B cell (primary cell): ENCODE data around the gene PIAS4. TPM values are rescaled to one million over a fixed set of nuclear protein-coding genes. Genes with fewer than 3 reads are reported as not detected.
A peak's percentile ranks its signal among the peaks of the same experiment; 100 is the strongest.

Source experiments
- ATAC-seq: fragments of 200-7000 bp; cut with Tn5 transposase; one replicate; pipeline ENCODE4 v1.10.0; 2021; ENCODE audit warnings: low read depth, mild to moderate bottlenecking, moderate number of reproducible peaks, moderate library complexity
- CTCF ChIA-PET: fragments of 350-600 bp; sonication (Branson Sonifier 250); formaldehyde crosslinking; loops from one replicate; lab custom pipeline; 2021; ENCODE audit warnings: antibody characterized with exemption, inconsistent platforms; lab: Charles Lee
- POLR2A ChIA-PET: fragments of 350-600 bp; sonication (Branson Sonifier 250); formaldehyde crosslinking; loops from one replicate; lab custom pipeline; 2021; ENCODE audit warnings: antibody characterized with exemption; lab: Charles Lee
- DNase-seq: peaks from one replicate; pipeline ENCODE4 v3.0.0; 2013
- H2AFZ ChIP-seq: 2 replicates; pipeline ENCODE4 v1.6.1; 2012; ENCODE audit warnings: mild to moderate bottlenecking, low read depth, low read length; ENCODE audit not compliant: insufficient read depth, poor library complexity, severe bottlenecking
- H3K27ac ChIP-seq, 2 donors: 1 replicate in 1 of 2; 2 replicates in 1 of 2; pipeline ENCODE4 v1.5.1; 2012 to 2013; ENCODE audit warnings: low read length in 2 of 2, mild to moderate bottlenecking in 2 of 2, moderate library complexity in 1 of 2
- H3K27me3 ChIP-seq, 4 experiments: fragments of 200-600 bp in 1 of 4; sonication (generic) in 1 of 4; replicated peaks in 1 of 4; 1 replicate in 2 of 4; 2 replicates in 2 of 4; pipeline versions ENCODE4 v1.6.1 to v1.7.0; 2013 to 2016; ENCODE audit warnings: low read length in 3 of 4, mild to moderate bottlenecking in 2 of 4, mixed read lengths in 1 of 4, moderate library complexity in 1 of 4; ENCODE audit not compliant: insufficient read depth in 4 of 4, control insufficient read depth in 3 of 4; ENCODE audit errors: control extremely low read depth in 1 of 4
- H3K36me3 ChIP-seq, 2 experiments: replicated peaks in 1 of 2; 1 replicate in 1 of 2; 2 replicates in 1 of 2; pipeline versions ENCODE4 v1.6.1 to v1.7.1; 2013; ENCODE audit warnings: low read length in 1 of 2; ENCODE audit not compliant: insufficient read depth in 2 of 2, control insufficient read depth in 1 of 2; ENCODE audit errors: control extremely low read depth in 1 of 2, extremely low read depth in 1 of 2
- H3K4me1 ChIP-seq, 2 donors: fragments of 200-600 bp in 1 of 2; sonication (generic) in 1 of 2; 1 replicate in 1 of 2; 2 replicates in 1 of 2; pipeline versions ENCODE4 v1.5.1 to v1.6.1; 2013 to 2017; ENCODE audit warnings: low read length in 2 of 2; ENCODE audit not compliant: control insufficient read depth in 2 of 2, insufficient read depth in 2 of 2
- H3K4me2 ChIP-seq: replicated peaks from 2 replicates; pipeline ENCODE3; 2012; ENCODE audit warnings: mild to moderate bottlenecking, low read depth, low read length; ENCODE audit not compliant: poor library complexity, severe bottlenecking
- H3K4me3 ChIP-seq, 5 experiments: fragments of 200-600 bp in 1 of 5; sonication (generic) in 1 of 5; 1 replicate in 3 of 5; 2 replicates in 2 of 5; pipeline versions ENCODE4 v1.5.1 to v1.7.0; 2011 to 2016; ENCODE audit warnings: low read length in 4 of 5, mild to moderate bottlenecking in 4 of 5, low read depth in 2 of 5, control low read depth in 1 of 5, moderate library complexity in 1 of 5; ENCODE audit not compliant: insufficient read depth in 1 of 5; ENCODE audit errors: control extremely low read depth in 1 of 5, extremely low read depth in 1 of 5
- H3K79me2 ChIP-seq: fragments of 200-600 bp; sonication (generic); one replicate; pipeline ENCODE4 v1.6.0; 2016; ENCODE audit warnings: low read length; ENCODE audit not compliant: control insufficient read depth, insufficient read depth
- H3K9ac ChIP-seq: fragments of 200-600 bp; sonication (generic); 2 replicates; pipeline ENCODE4 v1.6.1; 2017; ENCODE audit warnings: mild to moderate bottlenecking, low read length, moderate library complexity
- H3K9me3 ChIP-seq, 3 donors: one replicate each; pipeline versions ENCODE4 v1.6.1 to v1.7.1; 2013; ENCODE audit warnings: low read length in 2 of 3; ENCODE audit not compliant: control insufficient read depth in 2 of 3, insufficient read depth in 1 of 3; ENCODE audit errors: control extremely low read depth in 1 of 3
- H4K20me1 ChIP-seq: 2 replicates; pipeline ENCODE4 v1.6.0; 2012; ENCODE audit warnings: mild to moderate bottlenecking, low read length; ENCODE audit not compliant: insufficient read depth, control insufficient read depth, poor library complexity, severe bottlenecking
- H3K27ac Mint-ChIP-seq: one replicate; pipeline ENCODE4 v1.8.0; 2021; ENCODE audit warnings: mixed read lengths
- H3K27me3 Mint-ChIP-seq: one replicate; pipeline ENCODE4 v1.8.0; 2021; ENCODE audit warnings: mixed read lengths
- H3K4me1 Mint-ChIP-seq: one replicate; pipeline ENCODE4 v1.8.0; 2021; ENCODE audit warnings: mixed read lengths
- H3K4me3 Mint-ChIP-seq: one replicate; pipeline ENCODE4 v1.8.0; 2021; ENCODE audit warnings: mixed read lengths
- H3K9me3 Mint-ChIP-seq: one replicate; pipeline ENCODE4 v1.8.0; 2022; ENCODE audit warnings: mixed read lengths; ENCODE audit not compliant: insufficient read depth
- EZH2 ChIP-seq: IDR thresholded peaks from 2 replicates; pipeline ENCODE4 v1.6.1; 2012; ENCODE audit warnings: borderline replicate concordance, low read depth, mild to moderate bottlenecking, moderate library complexity, low read length; ENCODE audit not compliant: insufficient read depth, poor library complexity, severe bottlenecking
- WGBS: methylation state at CpG from one replicate; pipeline ENCODE4 v1.1.5; 2013; ENCODE audit warnings: missing lambda C conversion rate; ENCODE audit not compliant: insufficient coverage; 5-methylcytosine and 5-hydroxymethylcytosine counted together
- intact Hi-C: fragments of 100-400 bp; cut with micrococcal nuclease; formaldehyde crosslinking; loops from one replicate; pipeline ENCODE4 v1.10.0; 2022
- polyA plus RNA-seq: library from polyadenylated mRNA; depleted of rRNA; stranded (reverse); fragments of >200 nt; gene quantifications from 2 replicates; pipeline ENCODE4 v1.2.3, GENCODE V29; 2012
- total RNA-seq, 2 donors: library from RNA; stranded (reverse); fragments of 120-200 nt in 1 of 2; gene quantifications; 1 replicate in 1 of 2; 2 replicates in 1 of 2; pipeline versions ENCODE4 v1.2.3 to v1.2.4, GENCODE V29; 2013 to 2022
- TF ChIP-seq, protein P1 (sequence below): fragments of 200-600 bp; IDR thresholded peaks from one replicate; pipeline ENCODE4 v1.8.0; 2022; ENCODE audit warnings: antibody characterized with exemption, mild to moderate bottlenecking

Gene PIAS4
- total and polyA plus RNA-seq, 2 donors (not counting 1 experiment from before 2014, with no cell fraction given), result 13.7 to 56.8 TPM

- ChIA-PET CTCF (interaction anchor here (1.0 kb wide), 1 partner anchor 80 kb away, joined by 3 read pairs; no protein-coding TSS in a partner anchor), POLR2A (interaction anchor here (0.6 to 3.0 kb wide), 5 partner anchors 11 to 657 kb away, joined by 3 to 27 read pairs (median 6); no protein-coding TSS in a partner anchor)
- peak; percentile 2 for ATAC-seq
- WGBS, result under 1% methylated on average over 40 of the region's 58 CpGs
- TF ChIP-seq EZH2, result no peak
- TF ChIP-seq, protein P1, sequence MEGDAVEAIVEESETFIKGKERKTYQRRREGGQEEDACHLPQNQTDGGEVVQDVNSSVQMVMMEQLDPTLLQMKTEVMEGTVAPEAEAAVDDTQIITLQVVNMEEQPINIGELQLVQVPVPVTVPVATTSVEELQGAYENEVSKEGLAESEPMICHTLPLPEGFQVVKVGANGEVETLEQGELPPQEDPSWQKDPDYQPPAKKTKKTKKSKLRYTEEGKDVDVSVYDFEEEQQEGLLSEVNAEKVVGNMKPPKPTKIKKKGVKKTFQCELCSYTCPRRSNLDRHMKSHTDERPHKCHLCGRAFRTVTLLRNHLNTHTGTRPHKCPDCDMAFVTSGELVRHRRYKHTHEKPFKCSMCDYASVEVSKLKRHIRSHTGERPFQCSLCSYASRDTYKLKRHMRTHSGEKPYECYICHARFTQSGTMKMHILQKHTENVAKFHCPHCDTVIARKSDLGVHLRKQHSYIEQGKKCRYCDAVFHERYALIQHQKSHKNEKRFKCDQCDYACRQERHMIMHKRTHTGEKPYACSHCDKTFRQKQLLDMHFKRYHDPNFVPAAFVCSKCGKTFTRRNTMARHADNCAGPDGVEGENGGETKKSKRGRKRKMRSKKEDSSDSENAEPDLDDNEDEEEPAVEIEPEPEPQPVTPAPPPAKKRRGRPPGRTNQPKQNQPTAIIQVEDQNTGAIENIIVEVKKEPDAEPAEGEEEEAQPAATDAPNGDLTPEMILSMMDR, result peak; percentile 19
- H2AFZ ChIP-seq, result peak overlapping the region; percentile 77
- peak overlapping the region; percentile 82 to 86 for H3K27ac ChIP-seq
- peaks cover 0 to 11% of the 10 kb centered on the region in 2 experiments for H3K36me3 ChIP-seq
- H3K9me3 Mint-ChIP-seq, result no peaks in the 10 kb centered on the region
- peak overlapping the region; percentile 87 for H3K4me3 Mint-ChIP-seq
- peaks cover 35% of the 10 kb centered on the region for H3K79me2 ChIP-seq
- intact Hi-C loops, result loop anchor here (1.0 to 10.0 kb wide), 4 partner anchors 11 to 893 kb away; partner anchors contain the start of genes ANKRD24, S1PR4 and SIRT6
- no peaks in the 10 kb centered on the region for H3K27me3 ChIP-seq
- peak overlapping the region; percentile 90 for H3K27ac Mint-ChIP-seq
- H3K4me1 Mint-ChIP-seq, result peaks cover 31% of the 10 kb centered on the region
- no peaks in the 10 kb centered on the region for H3K27me3 Mint-ChIP-seq
- peak overlapping the region; percentile 84 for H3K9ac ChIP-seq
- peak; percentile 80 for DNase-seq
- H3K4me3 ChIP-seq, result peak overlapping the region; percentile 67 to 90 (median 82)
- H3K4me1 ChIP-seq, result peaks cover 39 to 44% of the 10 kb centered on the region in 2 donors
- H3K9me3 ChIP-seq, result no peaks in the 10 kb centered on the region
- peaks cover 26% of the 10 kb centered on the region for H4K20me1 ChIP-seq
- peak overlapping the region; percentile 95 for H3K4me2 ChIP-seq
These were observed 60.0 kb downstream of the PIAS4 start for GRCh38 chr19:4067396-4068046.
